Stromal cell of bone marrow (primary cell): ENCODE results near the gene PTGFR.

ENCODE experiments used
- DNase-seq: peaks from one replicate; pipeline ENCODE4 v3.0.0-alpha.2; 2012; ENCODE audit warnings: low read depth

Gene PTGFR

GRCh38 chr1:78520843-78521242 is 30.1 kb downstream of the PTGFR start:
- no peak for DNase-seq

DNA sequence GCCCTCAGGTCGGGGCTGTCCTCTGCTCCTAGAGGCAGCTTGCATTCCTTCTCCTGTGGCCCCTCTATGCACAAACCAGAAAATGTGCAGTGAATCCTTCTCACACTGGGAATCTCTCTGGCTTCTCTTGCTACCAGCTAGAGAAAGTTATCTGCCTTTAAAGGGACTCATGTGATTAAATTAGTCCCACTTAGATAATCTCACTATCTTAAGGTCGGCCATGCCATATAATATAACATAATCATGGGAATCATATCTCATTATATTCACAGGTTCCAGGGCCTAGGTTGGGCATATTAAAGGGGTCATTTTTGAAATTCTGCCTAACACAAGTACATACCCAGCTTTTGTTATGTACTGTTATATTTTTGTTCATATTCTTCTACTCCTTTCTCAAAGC is 31.4 kb downstream of the PTGFR start:
- no peak for DNase-seq

GRCh38 chr1:78526496-78526895 is 35.7 kb downstream of the PTGFR start:
- no peak for DNase-seq

- no peak for DNase-seq
Measured at GRCh38 chr1:78527706-78528105, 36.9 kb downstream of the PTGFR start.

DNA sequence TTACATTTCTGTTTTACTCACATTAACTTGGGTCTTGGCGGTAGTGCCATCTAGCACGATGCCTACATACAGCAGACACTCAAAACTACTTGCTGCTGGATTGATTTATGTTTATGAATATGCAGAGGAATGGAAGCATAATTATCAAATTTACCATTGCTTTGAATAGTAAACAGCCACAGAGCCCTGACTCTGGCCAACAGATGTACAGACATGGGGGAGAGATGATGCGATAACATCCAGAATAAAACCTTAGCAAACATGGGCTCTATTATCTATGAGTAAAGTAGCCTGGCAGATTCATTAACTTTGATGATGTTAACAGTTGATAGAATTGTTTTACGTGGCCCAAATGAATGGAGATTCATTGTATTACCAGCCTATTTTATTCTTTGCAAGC is 42.8 kb downstream of the PTGFR start:
- DNase-seq: no peak

GRCh38 chr1:78535286-78535685 is 44.5 kb downstream of the PTGFR start:
- DNase-seq: no peak

DNA sequence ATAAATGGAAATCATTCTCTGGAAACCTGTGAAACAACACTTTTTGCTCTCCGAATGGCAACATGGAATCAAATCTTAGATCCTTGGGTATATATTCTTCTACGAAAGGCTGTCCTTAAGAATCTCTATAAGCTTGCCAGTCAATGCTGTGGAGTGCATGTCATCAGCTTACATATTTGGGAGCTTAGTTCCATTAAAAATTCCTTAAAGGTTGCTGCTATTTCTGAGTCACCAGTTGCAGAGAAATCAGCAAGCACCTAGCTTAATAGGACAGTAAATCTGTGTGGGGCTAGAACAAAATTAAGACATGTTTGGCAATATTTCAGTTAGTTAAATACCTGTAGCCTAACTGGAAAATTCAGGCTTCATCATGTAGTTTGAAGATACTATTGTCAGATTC is 45.7 kb downstream of the PTGFR start:
- no peak for DNase-seq

DNA sequence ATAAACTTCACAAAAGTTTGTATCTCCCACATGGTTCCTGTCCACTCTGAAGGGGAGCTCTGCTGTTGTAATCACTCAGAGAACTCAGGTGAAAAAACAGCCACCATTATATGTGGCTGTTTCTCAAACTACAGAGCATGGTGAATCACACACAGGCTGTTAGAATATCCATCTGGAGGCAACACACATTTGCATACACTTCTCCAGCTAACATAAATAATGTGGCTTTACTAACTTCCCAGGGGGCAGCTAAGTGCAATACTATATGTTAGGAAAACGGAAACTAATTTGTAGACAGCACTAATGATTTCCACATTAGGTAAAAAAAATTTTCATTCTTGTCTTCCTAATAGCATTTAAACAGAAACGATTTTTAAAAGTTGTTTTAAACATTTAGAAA is 49.3 kb downstream of the PTGFR start:
- DNase-seq: no peak

- DNase-seq: no peak
Measured at GRCh38 chr1:78541479-78541878, 50.7 kb downstream of the PTGFR start.

DNA sequence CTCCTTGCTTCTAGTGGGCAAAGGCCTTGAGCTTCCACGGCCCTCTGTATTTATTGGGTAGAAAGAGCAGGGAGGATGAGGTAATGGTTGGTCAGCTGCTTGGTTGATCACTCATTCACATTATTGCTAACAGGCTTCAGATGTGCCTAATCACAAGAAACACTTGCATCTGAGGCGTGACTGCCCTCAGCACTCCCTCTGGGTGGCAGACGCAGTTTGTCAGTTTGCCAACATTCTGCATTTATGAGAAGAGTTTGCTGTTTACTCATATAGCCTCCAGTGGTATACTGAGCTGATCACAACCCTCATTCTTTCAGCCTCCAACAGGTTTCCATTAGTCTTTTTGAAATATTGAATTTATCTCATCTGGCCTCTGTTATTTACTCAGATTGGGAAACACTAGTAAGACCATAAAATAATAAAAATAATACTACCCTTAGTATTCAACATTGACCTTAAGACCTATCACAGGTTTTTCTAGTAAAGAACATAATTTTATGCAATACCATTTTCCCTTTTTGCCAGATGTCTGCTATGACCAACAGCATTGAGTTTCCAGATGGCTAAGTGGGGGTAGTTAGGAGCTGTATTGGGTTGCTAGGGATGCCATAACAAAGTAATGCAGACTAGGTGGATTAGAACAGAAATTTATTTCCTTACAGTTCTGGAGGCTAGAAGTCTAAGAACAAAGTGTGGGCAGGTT is 53.3 kb downstream of the PTGFR start:
- DNase-seq: no peak

- DNase-seq: no peak
Measured at GRCh38 chr1:78547081-78547480, 56.3 kb downstream of the PTGFR start.

GRCh38 chr1:78549331-78549730 is 58.6 kb downstream of the PTGFR start:
- no peak for DNase-seq

- DNase-seq: no peak
Measured at GRCh38 chr1:78549891-78550290, 59.1 kb downstream of the PTGFR start.

- no peak for DNase-seq
Measured at GRCh38 chr1:78553859-78554258, 63.1 kb downstream of the PTGFR start.

- DNase-seq: no peak
Measured at GRCh38 chr1:78554840-78555239, 64.1 kb downstream of the PTGFR start.

GRCh38 chr1:78559680-78560079 is 68.9 kb downstream of the PTGFR start:
- no peak for DNase-seq

DNA sequence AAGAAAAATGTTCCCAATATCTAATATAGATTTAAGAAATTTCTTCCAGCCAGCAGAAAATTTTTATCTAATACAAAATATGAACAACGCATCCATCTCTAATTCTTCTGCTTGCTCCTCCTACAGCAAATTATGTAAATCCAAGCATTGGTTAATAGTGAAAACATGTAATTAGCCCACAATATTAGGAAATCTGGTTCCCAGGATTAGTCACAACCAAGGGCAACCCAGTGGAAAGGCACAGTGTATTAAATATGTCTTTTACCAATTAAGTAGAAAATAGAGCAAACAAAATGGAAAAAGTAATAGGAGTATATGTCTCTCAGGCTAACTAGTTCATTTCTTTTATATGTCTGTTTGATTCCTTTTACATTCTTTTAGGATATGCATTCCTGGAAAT is 70.0 kb downstream of the PTGFR start:
- no peak for DNase-seq

GRCh38 chr1:78561856-78562255 is 71.1 kb downstream of the PTGFR start:
- peak; percentile 17 for DNase-seq

DNA sequence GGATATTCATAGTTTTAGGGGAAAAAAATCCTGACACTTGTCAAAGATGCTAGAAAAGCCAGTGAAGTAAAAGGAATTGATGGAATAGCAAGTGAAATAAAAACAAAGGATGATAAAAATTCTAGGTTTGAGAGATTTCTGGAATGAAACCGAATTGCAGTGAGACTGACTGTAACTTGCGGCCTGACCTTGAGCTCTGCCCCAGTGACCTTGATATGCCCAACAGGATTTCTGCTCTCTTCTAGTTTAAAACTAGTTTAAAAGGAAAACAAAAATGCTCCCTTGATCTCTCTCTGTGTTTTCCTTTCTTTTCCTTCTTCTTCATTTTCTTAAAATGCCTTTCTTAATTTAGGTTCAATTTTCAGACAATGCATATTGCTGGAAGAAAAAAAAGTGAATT is 74.6 kb downstream of the PTGFR start:
- no peak for DNase-seq

GRCh38 chr1:78570539-78570938 is 79.8 kb downstream of the PTGFR start:
- no peak for DNase-seq

DNA sequence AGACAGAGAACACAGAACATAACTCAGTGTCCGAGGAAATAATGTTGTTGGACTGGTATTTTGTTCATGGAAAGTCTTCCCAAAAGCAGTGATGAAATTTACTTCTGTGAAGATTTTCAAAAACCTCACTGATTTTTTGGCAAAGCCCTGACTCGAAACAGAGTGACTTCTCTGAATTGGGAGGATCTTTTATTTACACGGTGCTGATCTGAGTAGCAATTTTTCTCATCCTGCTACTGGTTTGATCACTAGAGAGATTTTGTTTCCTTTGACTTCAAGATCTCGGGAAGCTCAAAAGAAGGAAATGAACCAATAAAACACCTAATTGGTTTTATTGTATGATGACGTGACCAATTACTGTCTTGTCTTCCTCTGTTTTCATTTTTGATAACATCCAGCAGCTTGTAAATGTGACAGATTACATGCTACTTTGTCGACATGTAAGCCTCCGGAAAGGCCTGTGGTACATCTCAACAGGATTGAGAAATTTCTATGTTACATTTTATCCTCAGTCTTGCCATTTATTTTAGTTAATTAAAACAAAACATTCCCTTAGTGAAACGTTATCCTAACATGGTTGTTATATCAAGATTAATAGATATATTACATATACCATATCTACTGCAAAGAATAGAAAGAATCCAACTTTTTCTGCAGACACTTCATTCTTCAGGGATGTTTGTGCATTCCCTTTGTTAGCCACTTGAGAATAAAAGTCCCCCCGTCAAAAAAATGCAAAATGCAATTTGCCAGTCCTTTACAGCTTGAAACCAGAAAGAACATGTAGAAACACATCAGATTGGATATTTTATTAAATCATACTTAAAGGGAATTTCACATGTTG is 86.7 kb downstream of the PTGFR start:
- DNase-seq: no peak

GRCh38 chr1:78586572-78586971 is 95.8 kb downstream of the PTGFR start:
- DNase-seq: no peak

DNA sequence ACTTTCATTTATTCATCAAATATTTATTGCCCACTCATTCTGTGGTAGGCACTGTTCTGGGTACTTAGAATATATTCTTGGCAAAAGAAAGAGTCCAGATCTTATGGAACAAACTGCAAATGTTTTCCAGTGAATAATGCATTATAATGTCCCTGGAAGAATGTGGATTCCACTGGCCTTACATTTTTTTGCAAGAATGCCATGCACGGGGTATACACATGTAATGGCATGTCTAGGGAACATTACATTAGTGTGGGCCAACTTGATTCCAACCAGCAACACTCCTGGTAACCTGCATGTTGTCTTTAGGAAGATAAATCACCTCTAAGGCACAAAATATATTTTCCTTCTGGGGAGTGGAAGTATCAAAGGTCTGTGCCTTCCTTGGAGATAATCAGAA is 96.4 kb downstream of the PTGFR start:
- no peak for DNase-seq
